ENCODE measurements around the gene AJM1.
"Not testable (repeated sequence)": the region's sequence is repeated elsewhere in the genome, so short reads cannot be mapped to it uniquely, and the experiment has no call there.

The AJM1 gene

GRCh38 chr9:136798708-136799078 lies 43.6 kb upstream of the AJM1 start:
- H3K36me3 ChIP-seq (ENCODE audit: control insufficient read depth, insufficient read depth, low read length), result no peaks in the 10 kb centered on the region
- H3K4me3 ChIP-seq (replicated peaks; ENCODE audit: low read depth, low read length), result no peak overlapping the region
- no peak for DNase-seq (ENCODE audit: extremely low read depth, insufficient read length)
- peaks cover 2% of the 10 kb centered on the region for H3K27me3 ChIP-seq (replicated peaks; ENCODE audit: control insufficient read depth, insufficient read depth, low read length)
- TF ChIP-seq, protein P1, sequence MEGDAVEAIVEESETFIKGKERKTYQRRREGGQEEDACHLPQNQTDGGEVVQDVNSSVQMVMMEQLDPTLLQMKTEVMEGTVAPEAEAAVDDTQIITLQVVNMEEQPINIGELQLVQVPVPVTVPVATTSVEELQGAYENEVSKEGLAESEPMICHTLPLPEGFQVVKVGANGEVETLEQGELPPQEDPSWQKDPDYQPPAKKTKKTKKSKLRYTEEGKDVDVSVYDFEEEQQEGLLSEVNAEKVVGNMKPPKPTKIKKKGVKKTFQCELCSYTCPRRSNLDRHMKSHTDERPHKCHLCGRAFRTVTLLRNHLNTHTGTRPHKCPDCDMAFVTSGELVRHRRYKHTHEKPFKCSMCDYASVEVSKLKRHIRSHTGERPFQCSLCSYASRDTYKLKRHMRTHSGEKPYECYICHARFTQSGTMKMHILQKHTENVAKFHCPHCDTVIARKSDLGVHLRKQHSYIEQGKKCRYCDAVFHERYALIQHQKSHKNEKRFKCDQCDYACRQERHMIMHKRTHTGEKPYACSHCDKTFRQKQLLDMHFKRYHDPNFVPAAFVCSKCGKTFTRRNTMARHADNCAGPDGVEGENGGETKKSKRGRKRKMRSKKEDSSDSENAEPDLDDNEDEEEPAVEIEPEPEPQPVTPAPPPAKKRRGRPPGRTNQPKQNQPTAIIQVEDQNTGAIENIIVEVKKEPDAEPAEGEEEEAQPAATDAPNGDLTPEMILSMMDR (IDR thresholded peaks at IDR 0.05; ENCODE audit: insufficient read depth, low read length, poor library complexity, severe bottlenecking), result no peak

DNA sequence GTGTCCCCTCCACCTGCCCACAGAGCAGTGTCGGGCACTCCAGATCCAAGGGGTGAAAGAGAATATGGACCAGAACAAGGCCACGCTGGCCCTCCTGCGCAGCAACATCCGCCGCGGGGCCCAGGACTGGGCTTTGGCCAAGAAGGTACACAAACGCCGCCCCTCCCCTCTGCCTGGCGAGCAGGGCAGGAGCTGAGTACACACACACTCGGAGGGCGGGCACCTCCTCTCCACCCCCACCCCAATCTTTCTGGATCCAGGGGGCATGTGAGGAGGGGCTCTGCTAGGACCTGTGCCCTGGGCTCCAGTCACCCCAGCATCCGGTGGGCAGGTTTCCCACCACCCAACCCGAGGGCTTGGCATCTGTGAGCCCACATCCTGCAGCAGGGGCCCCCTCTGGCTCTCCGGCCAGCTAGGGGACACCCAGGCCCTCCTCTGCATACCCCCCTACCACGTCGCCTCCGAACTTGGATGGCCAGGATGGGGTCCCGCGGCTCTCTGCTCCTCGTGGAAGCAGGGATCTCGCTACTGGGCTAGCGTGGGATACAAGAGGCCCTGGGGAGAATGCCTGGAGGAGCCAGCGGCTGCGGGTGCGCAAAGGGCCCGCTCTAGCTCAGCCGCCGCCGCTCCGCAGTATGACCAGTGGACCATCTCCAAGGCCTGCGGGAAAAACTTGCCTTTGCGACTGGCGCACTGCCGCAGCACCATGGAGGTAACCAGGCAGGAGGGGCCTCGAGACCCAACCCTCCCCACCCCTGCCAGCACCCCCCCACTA lies 43.0 kb upstream of the AJM1 start:
- TF ChIP-seq, protein P1 (IDR thresholded peaks at IDR 0.05; ENCODE audit: insufficient read depth, low read length, poor library complexity, severe bottlenecking), result no peak
- H3K27me3 ChIP-seq (replicated peaks; ENCODE audit: control insufficient read depth, insufficient read depth, low read length), result peaks cover 2% of the 10 kb centered on the region
- DNase-seq (ENCODE audit: extremely low read depth, insufficient read length), result no peak
- no peak overlapping the region; the same call in 1 of the 2 replicates for H3K4me3 ChIP-seq (replicated peaks; ENCODE audit: low read depth, low read length)
- no peaks in the 10 kb centered on the region; the same call in none of the 2 replicates for H3K36me3 ChIP-seq (ENCODE audit: control insufficient read depth, insufficient read depth, low read length)

DNA sequence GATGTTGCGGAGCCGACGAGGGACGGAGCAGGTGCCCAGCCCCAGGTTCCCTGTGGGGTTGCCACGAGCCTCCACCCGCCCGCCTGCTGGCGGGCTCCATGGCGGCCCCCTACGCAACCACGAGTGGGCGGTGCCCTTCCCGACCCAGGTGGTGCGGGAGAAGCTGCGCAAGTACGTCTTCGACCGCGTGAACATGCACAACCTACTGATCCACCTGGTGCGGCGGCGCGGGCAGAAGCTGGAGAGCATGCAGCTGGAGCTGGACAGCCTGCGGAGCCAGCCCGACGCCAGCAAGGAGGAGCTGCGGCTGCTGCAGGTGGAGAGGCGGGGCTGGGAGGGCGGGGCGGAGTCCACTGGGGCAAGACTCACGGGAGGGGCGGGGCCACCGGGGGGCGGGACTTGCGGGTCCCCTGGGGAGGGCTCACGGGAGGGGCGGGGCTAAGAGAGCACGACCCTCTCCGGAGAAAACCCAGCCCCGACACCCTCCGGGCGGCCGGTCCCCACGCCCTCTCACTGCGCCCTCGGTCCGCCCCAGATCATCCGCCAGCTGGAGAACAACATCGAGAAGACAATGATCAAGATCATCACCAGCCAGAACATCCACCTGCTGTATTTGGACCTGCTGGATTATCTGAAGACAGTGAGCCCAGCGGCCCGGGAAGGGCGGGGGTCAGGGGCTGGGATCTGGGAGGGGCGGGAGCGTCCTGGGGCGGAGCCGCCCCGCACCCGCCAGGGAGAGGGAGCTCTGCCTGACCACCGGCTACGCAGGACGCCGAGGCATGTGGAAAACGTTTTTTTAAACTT lies 42.2 kb upstream of the AJM1 start:
- peak; percentile 85 for DNase-seq (ENCODE audit: extremely low read depth, insufficient read length)
- Histone ChIP-seq H3K27me3 (replicated peaks; ENCODE audit: control insufficient read depth, insufficient read depth, low read length) (peaks cover 2% of the 10 kb centered on the region), H3K36me3 (ENCODE audit: control insufficient read depth, insufficient read depth, low read length) (no peaks in the 10 kb centered on the region; the same call in none of the 2 replicates), H3K4me3 (replicated peaks; ENCODE audit: low read depth, low read length) (peak overlapping the region; percentile 46)
- TF ChIP-seq, protein P1 (IDR thresholded peaks at IDR 0.05; ENCODE audit: insufficient read depth, low read length, poor library complexity, severe bottlenecking), result no peak

- Histone ChIP-seq H3K36me3 (ENCODE audit: control insufficient read depth, insufficient read depth, low read length) (no peaks in the 10 kb centered on the region; the same call in none of the 2 replicates), H3K4me3 (replicated peaks; ENCODE audit: low read depth, low read length) (no peak overlapping the region), H3K27me3 (replicated peaks; ENCODE audit: control insufficient read depth, insufficient read depth, low read length) (peaks cover 2% of the 10 kb centered on the region)
- TF ChIP-seq, protein P1 (IDR thresholded peaks at IDR 0.05; ENCODE audit: insufficient read depth, low read length, poor library complexity, severe bottlenecking), result no peak
- DNase-seq (ENCODE audit: extremely low read depth, insufficient read length), result no peak
Observed at GRCh38 chr9:136802321-136802720, 40.0 kb upstream of the AJM1 start.

GRCh38 chr9:136803009-136803550 lies 39.2 kb upstream of the AJM1 start:
- H3K36me3 ChIP-seq (ENCODE audit: control insufficient read depth, insufficient read depth, low read length); H3K4me3 ChIP-seq (replicated peaks; ENCODE audit: low read depth, low read length); H3K27me3 ChIP-seq (replicated peaks; ENCODE audit: control insufficient read depth, insufficient read depth, low read length); DNase-seq (ENCODE audit: extremely low read depth, insufficient read length): not testable (repeated sequence)
